HG03135 (cell line): ENCODE results near the gene TMPRSS13.
"Not testable (repeated sequence)": the region's sequence is repeated elsewhere in the genome, so short reads cannot be mapped to it uniquely, and the experiment has no call there.

Experiments used
- ATAC-seq: cut with Tn5 transposase; IDR thresholded peaks from one replicate; pipeline ENCODE4 v1.9.1; 2021; ENCODE audit warnings: mild to moderate bottlenecking, moderate library complexity; ENCODE audit not compliant: unreplicated experiment

The TMPRSS13 gene

DNA sequence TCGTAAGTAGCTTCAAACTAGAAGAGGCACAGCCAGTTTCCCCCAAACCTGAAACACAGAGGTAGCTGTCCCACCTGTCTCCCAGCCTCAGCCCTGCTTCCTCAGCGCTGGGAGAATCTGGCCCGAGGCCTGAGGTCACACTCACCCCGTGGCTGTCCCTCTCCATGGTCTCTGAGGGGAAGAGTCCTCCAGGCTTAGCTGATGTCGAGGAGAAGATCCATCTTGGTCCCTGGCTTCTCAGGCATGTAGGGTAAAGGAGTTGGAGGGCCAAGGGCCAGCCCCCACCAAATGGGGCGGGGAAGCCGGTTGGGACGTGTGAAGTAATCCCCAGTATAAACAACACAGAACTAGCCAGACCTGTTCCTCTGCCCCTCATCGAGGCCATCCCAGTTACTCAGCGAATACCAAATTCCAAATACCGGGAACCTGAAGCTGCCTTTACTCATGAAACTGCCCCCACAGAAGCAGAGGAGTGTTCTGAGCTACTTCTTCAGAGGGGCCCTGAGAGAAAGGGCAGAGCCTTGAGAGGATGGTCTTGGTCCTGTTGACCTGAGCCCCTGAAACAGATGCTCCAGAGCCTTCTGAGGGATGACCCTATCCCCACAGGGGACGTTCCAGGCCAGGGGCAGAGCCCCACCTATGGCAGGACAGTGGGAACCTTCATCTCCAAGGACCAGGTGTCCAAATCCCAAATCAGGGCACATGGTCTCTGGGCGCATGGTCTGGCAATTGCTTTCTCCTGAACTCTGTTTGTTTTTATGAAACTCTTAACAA lies at the start of gene TMPRSS13:
TSS of gene TMPRSS13 (minus strand) at position 261 of the 774 bp plus-strand sequence. CDS start at position 166, 95 bp downstream.
- no peak for ATAC-seq

DNA sequence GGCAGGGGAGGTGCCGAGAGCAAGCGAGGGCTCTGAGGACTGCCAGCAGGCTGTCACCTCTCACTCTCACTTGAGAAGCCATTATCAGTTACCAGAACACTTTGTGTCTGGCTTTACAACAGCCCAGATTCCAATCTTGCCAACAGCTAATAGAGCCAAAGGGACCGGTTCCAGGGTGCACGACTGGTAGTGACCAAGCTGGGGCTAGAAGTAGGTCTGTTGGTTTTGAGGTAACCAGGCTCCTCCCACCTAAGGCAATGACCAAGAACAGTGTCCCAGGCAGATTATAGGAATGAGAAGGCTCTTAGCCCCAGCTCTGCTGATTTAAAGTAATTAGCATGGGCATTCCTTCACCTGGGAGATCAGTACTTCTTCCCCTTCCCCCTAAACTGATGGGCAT lies 49.8 kb upstream of the TMPRSS13 start:
- no peak for ATAC-seq

DNA sequence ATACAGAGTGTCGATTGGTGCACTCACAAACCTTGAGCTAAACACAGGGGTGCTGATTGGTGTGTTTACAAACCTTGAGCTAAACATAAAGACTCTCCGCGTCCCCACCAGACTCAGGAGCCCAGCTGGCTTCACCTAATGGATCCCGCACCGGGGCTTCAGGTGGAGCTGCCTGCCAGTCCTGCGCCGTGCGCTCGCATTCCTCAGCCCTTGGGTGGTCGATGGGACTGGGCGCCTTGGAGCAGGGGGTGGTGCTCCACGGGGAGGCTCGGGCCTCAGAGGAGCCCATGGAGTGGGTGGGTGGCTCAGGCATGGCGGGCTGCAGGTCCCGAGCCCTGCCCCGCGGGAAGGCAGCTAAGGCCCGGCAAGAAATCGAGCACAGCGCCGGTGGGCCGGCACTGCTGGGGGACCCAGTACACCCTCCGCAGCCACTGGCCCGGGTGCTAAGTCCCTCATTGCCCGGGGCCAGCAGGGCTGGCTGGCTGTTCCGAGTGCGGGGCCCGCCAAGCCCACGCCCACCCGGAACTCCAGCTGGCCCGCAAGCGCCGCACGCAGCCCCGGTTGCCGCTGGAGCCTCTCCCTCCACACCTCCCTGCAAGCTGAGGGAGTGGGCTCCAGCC lies 49.2 kb upstream of the TMPRSS13 start:
- ATAC-seq: not testable (repeated sequence)

DNA sequence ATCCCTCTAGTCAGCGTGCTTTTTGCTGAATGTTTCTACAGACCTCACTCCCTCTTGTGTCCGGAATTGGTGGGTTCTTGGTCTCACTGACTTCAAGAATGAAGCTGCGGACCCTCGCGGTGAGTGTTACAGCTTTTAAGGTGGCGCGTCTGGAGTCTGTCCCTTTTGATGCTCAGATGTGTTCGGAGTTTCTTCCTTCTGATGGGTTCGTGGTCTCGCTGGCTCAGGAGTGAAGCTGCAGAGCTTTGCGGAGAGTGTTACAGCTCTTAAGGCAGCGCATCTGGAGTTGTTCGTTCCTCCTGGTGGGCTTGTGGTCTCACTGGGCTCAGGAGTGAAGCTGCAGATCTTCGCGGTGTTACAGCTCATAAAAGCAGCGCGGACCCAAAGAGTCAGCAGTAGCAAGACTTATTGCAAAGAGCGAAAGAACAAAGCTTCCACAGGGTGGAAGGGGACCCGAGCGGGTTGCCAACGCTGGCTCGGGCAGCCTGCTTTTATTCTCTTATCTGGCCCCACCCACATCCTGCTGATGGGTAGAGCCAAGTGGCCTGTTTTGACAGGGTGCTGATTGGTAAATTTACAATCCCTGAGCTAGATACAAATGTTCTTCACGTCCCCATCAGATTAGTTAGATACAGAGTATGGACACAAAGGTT lies 48.5 kb upstream of the TMPRSS13 start:
- ATAC-seq: not testable (repeated sequence)

DNA sequence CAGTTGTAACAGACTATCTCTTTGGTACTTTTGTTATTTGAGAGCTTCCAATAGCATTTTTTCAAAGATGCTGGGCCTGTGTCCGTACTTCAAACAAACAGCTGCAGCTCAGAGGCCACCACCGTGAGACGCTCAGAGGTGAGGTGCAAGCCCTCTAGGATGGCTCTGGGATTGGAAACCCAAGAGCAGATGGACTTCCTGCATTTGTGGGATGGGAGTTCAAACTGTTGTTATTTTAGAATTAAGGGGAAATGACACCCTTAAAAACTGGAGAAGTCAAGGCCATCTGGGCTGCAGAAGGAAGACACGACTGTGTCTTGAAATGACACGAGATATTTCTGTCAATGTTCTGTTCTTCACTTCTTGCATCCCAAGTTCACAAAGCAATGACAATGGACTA lies 47.8 kb upstream of the TMPRSS13 start:
- no peak for ATAC-seq

DNA sequence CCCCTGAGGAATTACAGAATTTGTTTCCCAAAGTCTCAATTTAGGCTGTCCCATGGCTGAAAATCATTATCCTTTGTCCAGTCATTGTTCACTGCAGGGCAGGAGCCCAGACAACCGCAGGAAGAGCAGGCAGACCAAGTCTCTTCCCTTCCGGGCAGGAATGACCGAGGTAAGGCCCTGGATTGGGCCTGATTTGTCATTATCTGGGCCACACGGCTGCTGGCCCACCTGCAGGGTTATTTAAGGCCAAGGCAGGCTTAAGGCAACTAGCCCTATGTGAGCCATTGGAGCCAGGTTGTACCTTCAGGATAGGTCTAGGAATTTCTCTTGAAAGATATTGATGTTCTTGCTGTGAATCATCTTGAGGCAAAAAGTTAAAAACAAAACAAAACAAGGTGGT lies 47.2 kb upstream of the TMPRSS13 start:
- ATAC-seq: no peak

DNA sequence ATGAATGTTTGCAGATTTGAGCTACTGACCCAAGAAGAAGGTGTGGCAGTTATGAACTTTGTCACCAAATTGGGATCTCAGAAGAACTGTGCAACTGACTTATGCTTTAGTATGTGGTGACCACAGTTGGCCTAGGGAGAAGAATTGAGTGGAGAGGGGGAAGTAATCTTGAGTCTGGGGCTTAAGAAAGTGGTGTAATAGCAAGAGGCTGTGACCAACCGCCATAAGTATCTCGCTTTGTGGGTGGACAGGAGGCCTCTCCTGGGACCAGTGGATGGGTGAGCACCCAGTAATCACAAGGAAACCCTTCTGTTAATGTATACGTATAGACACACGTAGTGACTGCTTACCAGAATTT lies 44.3 kb upstream of the TMPRSS13 start:
- no peak for ATAC-seq

DNA sequence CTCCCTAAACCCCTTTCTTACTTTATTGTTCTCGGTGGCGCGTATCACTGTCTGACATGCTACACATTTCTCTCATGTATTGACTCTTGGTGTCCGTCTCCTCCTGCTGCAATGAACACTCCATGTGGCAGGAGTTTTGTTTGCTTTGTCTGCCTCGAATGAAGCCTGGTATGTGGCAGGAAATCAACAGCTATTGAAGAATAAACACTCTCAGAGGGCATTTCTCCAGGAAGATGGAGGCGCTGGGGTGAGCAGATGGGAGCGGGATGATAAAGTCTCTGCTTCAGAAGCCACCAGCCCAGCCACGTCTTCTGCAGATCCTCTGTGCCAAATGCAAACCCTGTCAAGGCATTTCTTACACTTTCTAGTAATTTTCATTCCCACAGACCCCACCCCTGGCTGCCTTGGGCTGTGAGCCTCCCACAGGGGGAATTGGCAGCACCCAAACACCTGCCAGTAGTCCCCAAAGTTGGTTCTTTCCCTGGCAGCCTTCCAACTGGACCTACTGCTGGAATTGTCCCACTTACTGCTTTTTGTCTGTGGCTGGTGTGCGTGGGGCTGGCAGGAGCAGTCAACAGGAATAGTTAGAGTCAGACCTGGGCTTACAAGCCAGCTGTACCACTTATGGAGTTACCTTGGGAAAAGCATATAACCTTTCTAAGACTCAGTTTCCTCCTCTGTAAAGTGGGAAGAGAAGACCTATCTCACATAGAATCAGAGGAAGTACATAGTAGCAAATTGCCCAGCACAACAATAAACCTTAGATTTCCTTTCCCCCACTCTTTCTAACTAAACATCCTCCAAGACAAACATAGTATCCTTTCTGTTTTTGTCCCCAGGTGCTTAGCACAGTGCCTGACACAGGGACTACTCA lies 43.7 kb upstream of the TMPRSS13 start:
- no peak for ATAC-seq

DNA sequence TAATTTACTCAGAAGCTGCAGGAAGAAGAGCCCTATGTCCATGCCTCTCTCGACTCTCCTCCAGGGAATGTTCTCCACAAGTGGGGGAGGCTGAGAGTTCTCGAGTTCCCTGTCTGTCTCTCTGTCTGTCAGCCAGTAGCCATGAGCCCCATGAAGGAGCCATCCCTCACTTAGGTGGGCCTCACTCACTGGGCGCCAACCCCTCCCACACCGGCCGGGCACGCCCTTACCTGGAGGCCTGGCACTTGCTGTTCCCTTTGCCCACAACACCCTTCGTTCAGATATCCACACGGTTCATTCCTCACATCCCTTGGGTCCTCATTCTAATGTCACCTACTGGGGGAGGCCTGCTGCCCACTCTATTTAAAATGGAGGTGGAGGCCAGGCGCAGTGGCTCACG lies 42.8 kb upstream of the TMPRSS13 start:
- ATAC-seq: no peak

DNA sequence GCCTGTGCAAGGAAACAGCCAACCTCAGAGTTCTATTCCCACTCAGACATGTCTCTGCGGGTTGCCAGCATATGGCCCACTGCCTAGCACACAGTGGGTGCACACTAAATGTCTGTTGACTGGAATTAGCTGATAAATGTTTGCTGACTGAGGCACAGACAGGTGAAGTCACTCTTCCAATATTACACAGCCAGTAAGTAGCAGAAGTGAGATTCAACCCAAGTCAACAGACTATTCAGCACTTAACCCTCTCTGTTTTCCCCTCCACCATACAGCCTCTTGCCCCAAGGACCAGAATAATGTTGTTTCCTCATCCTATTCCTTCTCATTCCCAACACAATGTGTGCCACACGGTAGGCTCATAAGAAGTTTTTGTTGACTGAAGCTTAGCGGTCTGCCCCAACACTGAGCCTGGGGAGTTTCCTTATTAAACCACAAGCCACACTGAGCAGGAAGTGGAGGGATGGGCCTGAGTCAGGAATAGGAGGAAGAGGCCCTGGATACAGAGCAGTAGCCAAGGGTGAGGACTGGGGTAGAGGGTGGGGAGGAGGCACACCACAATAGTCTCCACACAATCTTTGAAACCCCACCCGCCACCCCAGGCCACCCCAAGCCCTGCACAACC lies 41.3 kb upstream of the TMPRSS13 start:
- ATAC-seq: no peak

DNA sequence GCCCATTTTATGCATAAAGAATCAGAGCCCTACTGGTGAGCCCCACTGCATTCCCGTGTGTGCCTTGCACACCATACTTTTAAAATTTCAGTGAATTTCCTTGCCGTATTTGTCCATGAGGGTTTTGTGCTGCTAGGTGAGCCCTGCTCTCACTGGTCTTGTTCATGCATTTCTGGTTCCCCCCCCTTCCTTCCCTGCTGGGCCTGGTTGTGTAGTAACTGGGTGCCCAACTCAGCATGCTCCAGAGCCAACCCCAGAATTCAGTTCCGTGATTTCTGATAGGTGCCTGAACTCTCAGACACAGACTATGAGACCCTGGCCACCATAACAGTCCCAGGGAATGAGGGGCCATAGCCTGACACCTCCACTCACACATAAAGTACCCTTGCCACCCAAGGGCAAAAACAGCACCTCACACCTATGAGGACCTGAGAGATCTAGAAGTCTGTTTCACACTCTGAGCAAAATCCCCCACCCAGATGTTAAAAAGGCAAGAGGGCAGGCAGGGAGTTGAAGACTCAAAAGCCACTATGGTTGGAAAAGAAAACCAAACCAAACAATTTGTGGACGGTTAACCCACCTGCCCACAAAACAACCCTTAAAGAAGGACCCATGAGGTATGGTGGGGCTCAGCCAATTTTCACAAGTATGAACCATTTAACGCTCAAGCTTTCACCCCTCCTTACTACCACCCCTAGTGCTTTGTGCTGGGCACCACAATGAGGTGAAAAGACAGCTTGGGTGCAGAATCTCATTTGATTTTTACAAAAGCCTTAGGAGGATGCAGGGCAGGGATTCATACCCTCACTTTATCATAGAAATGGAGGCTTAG lies 40.2 kb upstream of the TMPRSS13 start:
- no peak for ATAC-seq

DNA sequence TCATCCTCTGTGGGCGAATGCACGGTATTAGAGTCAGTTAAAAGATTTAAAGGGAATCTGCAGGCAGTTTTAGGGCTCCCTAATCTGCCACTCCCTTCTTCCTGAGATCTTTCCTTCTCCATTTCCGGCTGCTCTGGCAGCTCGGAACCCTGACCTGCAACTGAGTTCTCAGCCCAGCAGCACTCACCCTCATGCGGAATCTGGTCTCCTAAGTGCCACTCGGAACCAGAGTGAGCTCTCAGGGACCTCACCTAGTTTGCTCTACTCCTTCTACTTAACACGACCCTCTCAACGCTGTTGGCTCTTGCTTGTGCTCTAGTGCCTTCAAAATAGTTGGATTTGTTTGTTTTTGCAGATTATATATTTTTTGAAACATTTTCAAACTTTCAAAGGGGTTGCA lies 37.7 kb upstream of the TMPRSS13 start:
- ATAC-seq: no peak

DNA sequence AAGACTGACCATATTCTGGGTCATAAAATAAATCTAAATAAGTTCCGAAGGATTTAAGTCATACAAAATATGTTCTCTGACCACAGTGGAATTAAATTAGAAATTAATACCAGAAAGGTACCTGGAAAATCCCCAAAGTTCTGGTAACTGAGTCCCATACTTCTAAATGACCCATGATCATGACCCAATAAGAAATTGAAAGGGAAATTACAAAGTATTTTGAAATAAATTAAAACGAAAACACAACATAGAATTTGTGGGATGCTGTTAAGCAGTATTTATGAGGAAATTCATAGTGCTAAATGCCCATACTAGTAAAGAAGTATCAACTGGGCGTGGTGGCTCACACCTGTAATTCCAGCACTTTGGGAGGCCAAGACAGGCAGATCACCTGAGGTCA lies 33.6 kb upstream of the TMPRSS13 start:
- ATAC-seq: no peak

DNA sequence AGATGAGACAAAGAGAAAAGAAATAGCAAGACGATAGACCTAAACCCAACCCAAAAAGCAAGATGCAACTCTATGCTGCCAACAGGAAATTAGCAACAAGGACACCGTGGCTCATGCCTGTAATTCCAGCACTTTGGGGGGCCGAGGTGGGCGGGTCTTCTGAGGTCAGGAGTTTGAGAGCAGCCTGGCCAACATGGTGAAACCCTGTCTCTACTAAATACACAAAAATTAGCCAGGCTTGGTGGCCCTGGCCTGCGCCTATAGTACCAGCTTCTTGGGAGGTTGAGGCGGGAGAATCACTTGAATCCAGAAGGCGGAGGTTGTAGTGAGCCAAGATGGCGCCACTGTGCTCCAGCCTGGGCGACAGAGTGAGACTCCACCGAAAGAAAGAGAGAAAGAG lies 32.7 kb upstream of the TMPRSS13 start:
- no peak for ATAC-seq

DNA sequence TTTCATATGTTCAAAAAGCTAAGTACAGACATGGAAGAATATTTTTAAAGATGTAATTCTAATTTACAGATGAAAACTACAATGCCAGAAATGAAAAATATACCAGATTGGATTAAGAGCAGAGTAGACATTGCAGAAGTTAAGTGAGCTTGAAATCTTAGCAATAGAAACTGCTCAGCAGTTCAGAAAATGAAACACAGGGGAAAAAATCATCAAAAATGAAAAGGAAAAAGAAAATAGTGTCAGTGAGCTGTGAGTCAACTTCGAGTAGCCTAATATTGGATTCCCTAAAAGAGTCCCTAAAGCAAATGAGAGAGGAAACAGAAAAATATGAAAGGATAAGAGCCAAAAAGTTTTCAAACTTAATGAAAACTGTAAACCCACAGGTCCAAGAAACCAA lies 31.2 kb upstream of the TMPRSS13 start:
- ATAC-seq: no peak

DNA sequence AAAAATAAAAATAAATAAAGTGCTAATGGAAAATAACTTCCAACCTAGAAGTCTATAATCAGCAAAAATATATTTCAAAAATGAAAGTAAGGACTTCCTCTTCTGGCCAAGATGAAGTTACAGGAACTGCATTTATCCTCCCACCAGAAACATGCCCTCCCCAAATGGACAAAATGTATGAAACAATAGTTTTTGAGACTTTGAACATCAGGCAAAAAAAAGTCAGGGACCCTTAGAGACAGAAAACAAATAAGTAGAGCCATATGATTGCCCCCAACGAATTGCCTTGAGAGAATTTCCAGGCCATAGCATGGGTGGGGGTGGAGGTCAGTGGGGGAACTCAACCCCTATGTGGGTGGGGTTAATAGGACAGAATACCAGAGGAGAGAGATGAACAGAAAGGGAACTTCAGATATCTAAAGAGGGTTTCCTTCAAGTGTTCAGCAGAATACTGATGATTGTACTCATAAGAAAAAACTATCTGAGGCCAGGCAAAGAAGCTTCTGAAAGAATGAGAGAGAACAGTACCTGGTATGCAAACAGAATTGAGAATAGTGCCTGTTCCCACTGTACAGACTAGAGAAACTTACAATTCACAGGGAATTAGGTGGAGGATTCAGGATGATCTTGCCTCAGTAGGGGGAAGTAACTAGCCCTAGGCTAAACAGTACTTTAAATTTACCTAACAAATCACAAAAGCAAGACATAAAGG lies 30.4 kb upstream of the TMPRSS13 start:
- ATAC-seq: no peak

DNA sequence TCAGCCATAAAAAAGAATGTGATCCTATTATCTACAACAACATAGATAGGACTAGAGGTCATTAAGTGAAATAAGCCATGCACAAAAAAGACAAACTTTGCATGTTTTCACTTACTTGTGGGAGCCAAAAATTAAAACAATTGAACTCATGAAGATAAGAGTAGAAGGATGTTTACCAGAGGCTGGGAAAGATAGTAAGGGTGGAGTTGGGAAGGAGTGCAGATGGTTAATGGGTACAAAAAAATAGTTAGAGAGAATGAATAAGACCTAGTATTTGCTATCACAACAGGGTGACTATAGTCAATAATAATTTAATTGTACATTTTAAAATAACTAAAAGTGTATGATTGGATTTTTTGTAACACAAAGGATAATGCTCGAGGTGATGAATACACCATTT lies 29.7 kb upstream of the TMPRSS13 start:
- no peak for ATAC-seq

DNA sequence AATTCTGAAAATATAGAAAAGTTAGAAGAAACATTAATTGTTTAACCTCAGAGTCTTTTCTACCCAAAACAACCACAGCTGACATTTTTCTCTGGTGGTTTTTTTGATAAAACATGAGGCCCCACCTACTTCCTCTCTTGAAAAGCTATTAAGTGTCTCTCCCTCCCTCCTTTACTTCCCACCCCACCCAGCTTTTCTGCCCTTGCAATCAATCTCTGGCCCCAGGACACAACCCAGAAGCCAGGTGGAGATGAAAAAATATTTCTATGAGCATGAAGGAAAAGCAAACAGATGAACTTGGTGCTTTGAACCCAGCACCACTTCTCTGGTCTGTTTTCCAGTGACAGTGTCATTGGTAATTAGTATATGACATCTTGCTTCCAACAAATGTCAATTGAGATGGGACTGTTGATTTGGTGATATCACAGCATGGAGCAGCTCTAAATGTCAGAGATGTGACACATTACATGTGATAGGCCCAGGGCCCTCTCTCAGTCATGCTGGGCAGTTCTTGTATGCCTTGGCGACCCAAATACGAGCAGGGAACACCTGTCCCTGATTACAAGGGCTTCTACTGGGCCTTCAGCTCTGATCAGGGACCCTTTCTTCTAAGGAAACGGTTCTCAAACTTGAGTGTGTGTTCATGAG lies 23.9 kb upstream of the TMPRSS13 start:
- no peak for ATAC-seq
